Prostate gland (tissue), 2 donors: ENCODE data around the gene CDC42BPA. TPM values are rescaled to one million over a fixed set of nuclear protein-coding genes. Genes with fewer than 3 reads are reported as not detected.
"Not testable (repeated sequence)": the region's sequence is repeated elsewhere in the genome, so short reads cannot be mapped to it uniquely, and the experiment has no call there.

ENCODE experiments used
- DNase-seq: peaks from one replicate; pipeline ENCODE4 v3.0.0-alpha.2; 2019; ENCODE audit warnings: low spot score
- H3K27ac ChIP-seq, 2 donors: fragments of 200-600 bp; sonication (generic); 2 replicates each; pipeline ENCODE4 v1.5.1; 2017 to 2019
- H3K27me3 ChIP-seq: fragments of 200-600 bp; sonication (generic); replicated peaks from 2 replicates; pipeline ENCODE4 v1.5.1; 2019; ENCODE audit not compliant: insufficient read depth
- H3K36me3 ChIP-seq, 2 donors: fragments of 200-600 bp; sonication (generic); 1 replicate in 1 of 2; 2 replicates in 1 of 2; pipeline versions ENCODE4 v1.5.1 to v1.8.1; 2017 to 2019
- H3K4me1 ChIP-seq: fragments of 200-600 bp; sonication (generic); replicated peaks from 2 replicates; pipeline ENCODE4 v1.5.1; 2019
- H3K4me3 ChIP-seq, 2 donors: fragments of 200-600 bp; sonication (generic); 2 replicates each; pipeline ENCODE4 v1.5.1; 2017 to 2019
- H3K9me3 ChIP-seq: fragments of 200-600 bp; sonication (generic); 2 replicates; pipeline ENCODE4 v1.5.1; 2017
- CTCF ChIP-seq, 4 experiments: fragments of 200-600 bp in 2 of 4; fragments of 450-650 bp in 2 of 4; sonication (generic) in 2 of 4; IDR thresholded peaks; 1 replicate in 3 of 4; 2 replicates in 1 of 4; pipeline ENCODE4 v1.5.1; 2016 to 2019; ENCODE audit warnings: antibody characterized with exemption in 4 of 4, mild to moderate bottlenecking in 2 of 4, moderate library complexity in 2 of 4
- POLR2A ChIP-seq: fragments of 450-650 bp; IDR thresholded peaks from one replicate; pipeline ENCODE4 v1.6.1; 2016; ENCODE audit warnings: antibody characterized with exemption, mild to moderate bottlenecking
- POLR2AphosphoS5 ChIP-seq: sonication (generic); formaldehyde crosslinking; IDR thresholded peaks from one replicate; pipeline ENCODE4 v1.6.1; 2017; ENCODE audit warnings: antibody characterized with exemption
- WGBS: methylation state at CpG from one replicate; pipeline ENCODE4 v1.1.5; 2018; 5-methylcytosine and 5-hydroxymethylcytosine counted together
- intact Hi-C: fragments of 100-400 bp; cut with DNase I; formaldehyde crosslinking; loops from one replicate; pipeline ENCODE4 v1.14.2; 2022
- total RNA-seq, 2 donors: library from RNA; depleted of rRNA; stranded (reverse); fragments of >200 nt; gene quantifications; one replicate each; pipeline ENCODE4 v1.1.0, GENCODE V29; 2016

The CDC42BPA gene
- total RNA-seq, 2 donors from 2014 or later, result 31.3 to 76.9 TPM

GRCh38 chr1:227155004-227155403 is 163.3 kb downstream of the CDC42BPA start:
- 47% methylated on average over 2 of the region's 2 CpGs for WGBS
- intact Hi-C loops, result no loop called here
- Histone ChIP-seq H3K27ac (peak overlapping the region; percentile 23 to 44), H3K4me1 (peaks cover 2% of the 10 kb centered on the region), H3K36me3 (no peaks in the 10 kb centered on the region), H3K4me3 (no peak overlapping the region), H3K27me3 (no peaks in the 10 kb centered on the region), H3K9me3 (no peaks in the 10 kb centered on the region)
- TF ChIP-seq POLR2AphosphoS5, result no peak
- no peak for TF ChIP-seq CTCF (IDR thresholded peaks at IDR 0.05)
- no peak for TF ChIP-seq POLR2A
- DNase-seq, result no peak

GRCh38 chr1:227152525-227152924 is 165.8 kb downstream of the CDC42BPA start:
- 98% methylated on average over 2 of the region's 2 CpGs for WGBS
- no peak for TF ChIP-seq CTCF (IDR thresholded peaks at IDR 0.05)
- TF ChIP-seq POLR2AphosphoS5, result no peak
- no peak for TF ChIP-seq POLR2A
- Histone ChIP-seq H3K4me1 (peaks cover 2% of the 10 kb centered on the region), H3K4me3 (no peak overlapping the region), H3K27ac (no peak overlapping the region), H3K36me3 (no peaks in the 10 kb centered on the region), H3K27me3 (no peaks in the 10 kb centered on the region), H3K9me3 (no peaks in the 10 kb centered on the region)
- no peak for DNase-seq
- intact Hi-C loops, result no loop called here

- H3K36me3 ChIP-seq, result no peaks in the 10 kb centered on the region
- no peak for DNase-seq
- no peaks in the 10 kb centered on the region for H3K27me3 ChIP-seq
- no peak overlapping the region for H3K4me3 ChIP-seq
- H3K27ac ChIP-seq, result no peak overlapping the region
- H3K4me1 ChIP-seq, result no peaks in the 10 kb centered on the region
- TF ChIP-seq CTCF (IDR thresholded peaks at IDR 0.05) (no peak), POLR2A (no peak), POLR2AphosphoS5 (no peak)
- intact Hi-C loops, result no loop called here
- H3K9me3 ChIP-seq, result no peaks in the 10 kb centered on the region
- 44% methylated on average over 1 of the region's 1 CpG for WGBS
Measured at GRCh38 chr1:227140376-227140775, 177.9 kb downstream of the CDC42BPA start.

GRCh38 chr1:227136210-227136820 is 182.0 kb downstream of the CDC42BPA start:
- no peaks in the 10 kb centered on the region for H3K36me3 ChIP-seq
- no peaks in the 10 kb centered on the region for H3K4me1 ChIP-seq
- 95% methylated on average over 4 of the region's 4 CpGs for WGBS
- no peak overlapping the region for H3K27ac ChIP-seq
- H3K4me3 ChIP-seq, result no peak overlapping the region
- DNase-seq, result no peak
- intact Hi-C loops, result loop anchor here (10.0 kb wide), 1 partner anchor 298 kb away; no protein-coding TSS in a partner anchor
- TF ChIP-seq POLR2AphosphoS5, result no peak
- TF ChIP-seq CTCF (IDR thresholded peaks at IDR 0.05), result no peak
- TF ChIP-seq POLR2A, result no peak
- no peaks in the 10 kb centered on the region for H3K27me3 ChIP-seq
- no peaks in the 10 kb centered on the region for H3K9me3 ChIP-seq

GRCh38 chr1:227134686-227135314 is 183.5 kb downstream of the CDC42BPA start:
- intact Hi-C loops, result loop anchor here (10.0 kb wide), 1 partner anchor 300 kb away; no protein-coding TSS in a partner anchor
- WGBS, result 74% methylated on average over 2 of the region's 2 CpGs
- no peaks in the 10 kb centered on the region for H3K36me3 ChIP-seq
- H3K27ac ChIP-seq, result no peak overlapping the region
- no peak overlapping the region for H3K4me3 ChIP-seq
- no peaks in the 10 kb centered on the region for H3K9me3 ChIP-seq
- H3K27me3 ChIP-seq, result no peaks in the 10 kb centered on the region
- H3K4me1 ChIP-seq, result no peaks in the 10 kb centered on the region
- no peak for DNase-seq
- TF ChIP-seq POLR2A (no peak), CTCF (IDR thresholded peaks at IDR 0.05) (no peak), POLR2AphosphoS5 (no peak)

- WGBS, result no CpG with 5 or more reads among the region's 32 CpGs
- intact Hi-C loops, result loop anchor here (10.0 kb wide), 1 partner anchor 302 kb away; no protein-coding TSS in a partner anchor
- not testable (repeated sequence) for H3K4me1 ChIP-seq, H3K27me3 ChIP-seq, H3K36me3 ChIP-seq, H3K4me3 ChIP-seq, DNase-seq, H3K9me3 ChIP-seq, H3K27ac ChIP-seq
Measured at GRCh38 chr1:227132695-227133094, 185.6 kb downstream of the CDC42BPA start.
